HUES6 (cell line): ENCODE data around the gene SP6.

Source experiments
- H3K27ac ChIP-seq: 2 replicates; pipeline ENCODE4 v1.7.0; 2013; ENCODE audit warnings: low read depth, mild to moderate bottlenecking, low read length, inconsistent platforms
- H3K27me3 ChIP-seq: 2 replicates; pipeline ENCODE4 v1.6.1; 2013; ENCODE audit warnings: low read length; ENCODE audit not compliant: control insufficient read depth, insufficient read depth
- H3K36me3 ChIP-seq: 2 replicates; pipeline ENCODE4 v1.6.1; 2013; ENCODE audit warnings: low read length; ENCODE audit not compliant: control insufficient read depth, insufficient read depth
- H3K4me1 ChIP-seq: 2 replicates; pipeline ENCODE4 v1.6.1; 2013; ENCODE audit warnings: low read length; ENCODE audit not compliant: control insufficient read depth, insufficient read depth
- H3K4me3 ChIP-seq: 2 replicates; pipeline ENCODE4 v1.5.1; 2013; ENCODE audit warnings: low read depth, low read length
- H3K9ac ChIP-seq: one replicate; pipeline ENCODE4 v1.6.1; 2013; ENCODE audit warnings: mild to moderate bottlenecking, low read length
- H3K9me3 ChIP-seq: 2 replicates; pipeline ENCODE4 v1.6.1; 2013; ENCODE audit warnings: low read depth, low read length; ENCODE audit not compliant: control insufficient read depth, insufficient read depth

Gene SP6

GRCh38 chr17:47889734-47890529, 39.0 kb upstream of the SP6 start:
- H3K9ac ChIP-seq = no peak overlapping the region
- no peak overlapping the region for H3K27ac ChIP-seq
- H3K36me3 ChIP-seq = no peaks in the 10 kb centered on the region
- peaks cover 22% of the 10 kb centered on the region for H3K4me1 ChIP-seq
- no peaks in the 10 kb centered on the region for H3K9me3 ChIP-seq
- no peaks in the 10 kb centered on the region for H3K27me3 ChIP-seq
- H3K4me3 ChIP-seq = no peak overlapping the region

GRCh38 chr17:47888293-47888692, 37.3 kb upstream of the SP6 start:
- H3K27ac ChIP-seq = no peak overlapping the region
- H3K36me3 ChIP-seq = no peaks in the 10 kb centered on the region
- no peak overlapping the region for H3K9ac ChIP-seq
- peaks cover 25% of the 10 kb centered on the region for H3K4me1 ChIP-seq
- H3K4me3 ChIP-seq = no peak overlapping the region
- H3K9me3 ChIP-seq = no peaks in the 10 kb centered on the region
- no peaks in the 10 kb centered on the region for H3K27me3 ChIP-seq

- Histone ChIP-seq H3K27ac (no peak overlapping the region), H3K27me3 (no peaks in the 10 kb centered on the region), H3K9me3 (no peaks in the 10 kb centered on the region), H3K4me3 (no peak overlapping the region), H3K36me3 (no peaks in the 10 kb centered on the region), H3K4me1 (peaks cover 25% of the 10 kb centered on the region), H3K9ac (no peak overlapping the region)
Measured at GRCh38 chr17:47884905-47885730, 34.2 kb upstream of the SP6 start.

GRCh38 chr17:47884427-47884740, 33.4 kb upstream of the SP6 start:
- Histone ChIP-seq H3K9me3 (no peaks in the 10 kb centered on the region), H3K9ac (no peak overlapping the region), H3K27me3 (no peaks in the 10 kb centered on the region), H3K4me3 (no peak overlapping the region), H3K27ac (no peak overlapping the region), H3K4me1 (peaks cover 25% of the 10 kb centered on the region), H3K36me3 (no peaks in the 10 kb centered on the region)

- no peak overlapping the region for H3K27ac ChIP-seq
- H3K9me3 ChIP-seq = no peaks in the 10 kb centered on the region
- H3K4me3 ChIP-seq = no peak overlapping the region
- H3K36me3 ChIP-seq = no peaks in the 10 kb centered on the region
- H3K9ac ChIP-seq = no peak overlapping the region
- H3K27me3 ChIP-seq = no peaks in the 10 kb centered on the region
- H3K4me1 ChIP-seq = peaks cover 29% of the 10 kb centered on the region
Measured at GRCh38 chr17:47883589-47884426, 32.8 kb upstream of the SP6 start.

- Histone ChIP-seq H3K27me3 (no peaks in the 10 kb centered on the region), H3K9ac (no peak overlapping the region), H3K9me3 (no peaks in the 10 kb centered on the region), H3K36me3 (no peaks in the 10 kb centered on the region), H3K4me3 (no peak overlapping the region), H3K27ac (no peak overlapping the region), H3K4me1 (peaks cover 36% of the 10 kb centered on the region)
Measured at GRCh38 chr17:47882695-47883588, 32.0 kb upstream of the SP6 start.

- no peak overlapping the region for H3K9ac ChIP-seq
- peaks cover 43% of the 10 kb centered on the region for H3K4me1 ChIP-seq
- H3K27ac ChIP-seq = no peak overlapping the region
- H3K9me3 ChIP-seq = no peaks in the 10 kb centered on the region
- no peak overlapping the region for H3K4me3 ChIP-seq
- no peaks in the 10 kb centered on the region for H3K27me3 ChIP-seq
- H3K36me3 ChIP-seq = no peaks in the 10 kb centered on the region
Measured at GRCh38 chr17:47882247-47882646, 31.3 kb upstream of the SP6 start.

- no peaks in the 10 kb centered on the region for H3K36me3 ChIP-seq
- H3K27me3 ChIP-seq = no peaks in the 10 kb centered on the region
Measured at GRCh38 chr17:47879776-47880454, 29.0 kb upstream of the SP6 start.

GRCh38 chr17:47879028-47879585, 28.1 kb upstream of the SP6 start:
- no peak overlapping the region for H3K4me3 ChIP-seq
- H3K36me3 ChIP-seq = no peaks in the 10 kb centered on the region
- no peak overlapping the region for H3K9ac ChIP-seq
- H3K4me1 ChIP-seq = peaks cover 40% of the 10 kb centered on the region
- no peaks in the 10 kb centered on the region; the same call in 1 of the 2 replicates for H3K27me3 ChIP-seq
- no peak overlapping the region for H3K27ac ChIP-seq
- H3K9me3 ChIP-seq = no peaks in the 10 kb centered on the region

More at GRCh38 chr17:47879776-47880454, 29.0 kb upstream of the SP6 start:
- H3K4me1 ChIP-seq = peaks cover 43% of the 10 kb centered on the region
- no peaks in the 10 kb centered on the region for H3K9me3 ChIP-seq
- H3K9ac ChIP-seq = no peak overlapping the region
- no peak overlapping the region for H3K4me3 ChIP-seq
- H3K27ac ChIP-seq = no peak overlapping the region
